HG03060 (cell line): ENCODE data around the gene DLAT.
"Not testable (repeated sequence)": the region's sequence is repeated elsewhere in the genome, so short reads cannot be mapped to it uniquely, and the experiment has no call there.

Experiments
- ATAC-seq: cut with Tn5 transposase; IDR thresholded peaks from one replicate; pipeline ENCODE4 v1.9.1; 2021; ENCODE audit warnings: low read depth, moderate number of reproducible peaks; ENCODE audit not compliant: unreplicated experiment

The DLAT gene

GRCh38 chr11:112024773-112025678 lies at the start of gene DLAT:
Gene DLAT (plus strand): TSS chr11:112025408. CDS start chr11:112025473, 65 bp downstream.
- peak; percentile 47 for ATAC-seq

GRCh38 chr11:111976119-111976766 lies 49.0 kb upstream of the DLAT start:
- no peak for ATAC-seq

- no peak for ATAC-seq
Measured at GRCh38 chr11:111976767-111977145, 48.5 kb upstream of the DLAT start.

GRCh38 chr11:111977146-111978027 lies 47.8 kb upstream of the DLAT start:
- ATAC-seq = no peak

- no peak for ATAC-seq
Measured at GRCh38 chr11:111978028-111978771, 47.0 kb upstream of the DLAT start.

- ATAC-seq = no peak
Measured at GRCh38 chr11:111980062-111980461, 45.1 kb upstream of the DLAT start.

- no peak for ATAC-seq
Measured at GRCh38 chr11:111981270-111981669, 43.9 kb upstream of the DLAT start.

GRCh38 chr11:111982019-111982464 lies 43.2 kb upstream of the DLAT start:
- no peak for ATAC-seq

GRCh38 chr11:111982541-111983186 lies 42.5 kb upstream of the DLAT start:
- no peak for ATAC-seq

- ATAC-seq = no peak
Measured at GRCh38 chr11:111983187-111983986, 41.8 kb upstream of the DLAT start.

GRCh38 chr11:111986589-111986988 lies 38.6 kb upstream of the DLAT start:
- no peak for ATAC-seq

- no peak for ATAC-seq
Measured at GRCh38 chr11:111990381-111990780, 34.8 kb upstream of the DLAT start.

GRCh38 chr11:111992206-111992855 lies 32.9 kb upstream of the DLAT start:
- ATAC-seq = no peak

GRCh38 chr11:111996129-111996528 lies 29.1 kb upstream of the DLAT start:
- ATAC-seq = no peak

GRCh38 chr11:111996669-111997068 lies 28.5 kb upstream of the DLAT start:
- not testable (repeated sequence) for ATAC-seq

- no peak for ATAC-seq
Measured at GRCh38 chr11:111999111-111999510, 26.1 kb upstream of the DLAT start.

GRCh38 chr11:112000703-112001102 lies 24.5 kb upstream of the DLAT start:
- ATAC-seq = no peak

GRCh38 chr11:112002491-112003216 lies 22.6 kb upstream of the DLAT start:
- no peak for ATAC-seq
